HEK293 (cell line): ENCODE results near the gene CRYBA1.

Experiments used
- CTCF ChIA-PET: fragments of 350-600 bp; formaldehyde crosslinking; extraction: SDS; loops from one replicate; lab custom pipeline; 2021; ENCODE audit warnings: antibody characterized with exemption; lab: Yijun Ruan, JAX
- POLR2A ChIA-PET: fragments of 300-600 bp; formaldehyde crosslinking; extraction: SDS; loops from one replicate; lab custom pipeline; 2020; ENCODE audit warnings: antibody characterized with exemption, inconsistent platforms; lab: Yijun Ruan, JAX
- H3K27ac ChIP-seq: fragments of 200-500 bp; sonication (Bioruptor generic); 2 replicates; pipeline ENCODE4 v1.5.1; 2014; ENCODE audit warnings: low read depth, low read length, control low read depth, inconsistent platforms; ENCODE audit errors: extremely low read depth
- H3K36me3 ChIP-seq, 2 experiments: fragments of 200-500 bp in 1 of 2; sonication (Bioruptor generic) in 1 of 2; 1 replicate in 1 of 2; 2 replicates in 1 of 2; pipeline ENCODE4 v1.5.1; 2014 to 2017; ENCODE audit warnings: inconsistent platforms in 2 of 2, low read length in 2 of 2; ENCODE audit not compliant: control insufficient read depth in 2 of 2, insufficient read depth in 1 of 2
- H3K4me1 ChIP-seq: fragments of 200-500 bp; sonication (Bioruptor generic); 2 replicates; pipeline ENCODE4 v1.5.1; 2014; ENCODE audit warnings: mild to moderate bottlenecking, low read length, inconsistent platforms; ENCODE audit not compliant: control insufficient read depth, insufficient read depth
- H3K4me3 ChIP-seq: 2 replicates; pipeline ENCODE4 v1.5.1; 2011; ENCODE audit warnings: low read depth, mild to moderate bottlenecking, control low read depth, low read length, moderate library complexity
- H3K9me3 ChIP-seq: fragments of 200-500 bp; sonication (Bioruptor generic); 2 replicates; pipeline ENCODE4 v1.5.1; 2014; ENCODE audit warnings: low read depth, low read length, inconsistent platforms; ENCODE audit not compliant: control insufficient read depth, insufficient read depth
- GLIS2 ChIP-seq: fragments of 450-650 bp; formaldehyde crosslinking; IDR thresholded peaks from 2 replicates; pipeline ENCODE4 v1.5.1; 2016; ENCODE audit warnings: missing biosample characterization, missing genetic modification characterization
- MZF1 ChIP-seq: fragments of 450-650 bp; formaldehyde crosslinking; IDR thresholded peaks from 2 replicates; pipeline ENCODE4 v1.5.1; 2017; ENCODE audit warnings: missing biosample characterization, missing genetic modification characterization, borderline replicate concordance
- PRDM1 ChIP-seq: fragments of 450-650 bp; formaldehyde crosslinking; IDR thresholded peaks from 2 replicates; pipeline ENCODE4; 2016; ENCODE audit warnings: missing biosample characterization, missing genetic modification characterization
- PRDM2 ChIP-seq: fragments of 450-650 bp; formaldehyde crosslinking; IDR thresholded peaks from 2 replicates; pipeline ENCODE4 v1.5.1; 2016; ENCODE audit warnings: missing biosample characterization, missing genetic modification characterization, borderline replicate concordance
- REPIN1 ChIP-seq: fragments of 450-650 bp; formaldehyde crosslinking; IDR thresholded peaks from 2 replicates; pipeline ENCODE4 v1.5.1; 2017; ENCODE audit warnings: missing biosample characterization, missing genetic modification characterization, low read depth
- ZEB2 ChIP-seq: fragments of 450-650 bp; formaldehyde crosslinking; IDR thresholded peaks from 2 replicates; pipeline ENCODE4 v1.5.1; 2016; ENCODE audit warnings: missing biosample characterization, missing genetic modification characterization
- ZFP69B ChIP-seq: fragments of 450-650 bp; formaldehyde crosslinking; IDR thresholded peaks from 2 replicates; pipeline ENCODE4 v1.5.1; 2016; ENCODE audit warnings: missing biosample characterization, missing genetic modification characterization
- ZNF148 ChIP-seq: fragments of 450-650 bp; formaldehyde crosslinking; IDR thresholded peaks from 2 replicates; pipeline ENCODE4 v1.5.0; 2017; ENCODE audit warnings: missing biosample characterization, missing genetic modification characterization, borderline replicate concordance
- ZNF169 ChIP-seq: fragments of 450-650 bp; formaldehyde crosslinking; IDR thresholded peaks from 2 replicates; pipeline ENCODE4 v1.5.1; 2016; ENCODE audit warnings: missing biosample characterization, missing genetic modification characterization
- ZNF248 ChIP-seq: fragments of 450-650 bp; formaldehyde crosslinking; IDR thresholded peaks from 2 replicates; pipeline ENCODE4 v1.5.1; 2017; ENCODE audit warnings: missing biosample characterization, missing genetic modification characterization
- ZNF335 ChIP-seq: fragments of 450-650 bp; formaldehyde crosslinking; conservative IDR thresholded peaks from 2 replicates; pipeline ENCODE4 v1.5.1; 2016; ENCODE audit warnings: missing biosample characterization, missing genetic modification characterization
- ZNF433 ChIP-seq: fragments of 450-650 bp; formaldehyde crosslinking; IDR thresholded peaks from 2 replicates; pipeline ENCODE4 v1.5.1; 2016; ENCODE audit warnings: missing biosample characterization, missing genetic modification characterization, low read depth
- ZNF544 ChIP-seq: fragments of 450-650 bp; formaldehyde crosslinking; IDR thresholded peaks from 2 replicates; pipeline ENCODE4 v1.5.0; 2017; ENCODE audit warnings: missing biosample characterization, missing genetic modification characterization
- ZNF600 ChIP-seq: fragments of 450-650 bp; formaldehyde crosslinking; IDR thresholded peaks from 2 replicates; pipeline ENCODE4 v1.5.1; 2016; ENCODE audit warnings: missing biosample characterization, missing genetic modification characterization
- ZNF610 ChIP-seq: fragments of 450-650 bp; formaldehyde crosslinking; IDR thresholded peaks from 2 replicates; pipeline ENCODE4 v1.5.1; 2016; ENCODE audit warnings: missing biosample characterization, missing genetic modification characterization, borderline replicate concordance
- TF ChIP-seq, protein P1 (sequence below): fragments of 450-650 bp; formaldehyde crosslinking; IDR thresholded peaks from 2 replicates; pipeline ENCODE4 v1.5.1; 2016; ENCODE audit warnings: missing biosample characterization, missing genetic modification characterization
- TF ChIP-seq, protein P2 (sequence below): fragments of 450-650 bp; IDR thresholded peaks from 2 replicates; pipeline ENCODE4 v1.5.1; 2018; ENCODE audit warnings: missing biosample characterization, missing genetic modification characterization

CRYBA1 gene

DNA sequence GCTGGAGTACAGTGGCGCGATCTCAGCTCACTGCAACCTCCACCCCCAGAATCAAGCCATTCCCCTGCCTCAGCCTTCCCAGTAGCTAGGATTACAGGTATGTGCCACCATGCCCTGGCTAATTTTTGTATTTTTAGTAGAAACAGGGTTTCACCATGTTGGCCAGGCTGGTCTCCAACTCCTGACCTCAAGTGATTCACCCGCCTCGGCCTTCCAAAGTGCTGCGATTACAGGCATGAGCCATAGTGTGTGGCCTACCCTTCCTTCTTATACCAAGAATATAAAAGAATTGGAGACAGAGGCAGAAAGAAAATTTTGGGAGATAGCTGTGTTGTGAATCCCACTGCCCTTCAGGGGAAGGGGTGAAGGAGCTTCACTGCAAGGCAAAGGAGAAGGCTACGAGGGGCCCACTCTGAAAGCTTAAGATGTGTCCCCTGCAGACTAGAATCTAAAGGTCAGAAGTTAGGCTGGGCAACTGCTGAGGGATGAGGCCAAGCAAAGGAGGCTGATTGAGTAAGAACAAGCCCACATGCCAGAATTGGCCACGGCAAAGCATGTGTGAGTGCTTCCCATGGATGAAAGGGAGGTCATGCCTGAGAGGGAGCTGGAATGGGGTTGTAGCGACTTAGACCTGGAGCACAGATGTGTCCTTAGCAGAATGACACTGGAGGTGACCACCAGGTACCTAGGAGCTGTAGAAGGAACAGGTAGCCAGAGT is 8.4 kb upstream of the CRYBA1 start (continued):
- TF ChIP-seq ZNF148 (tag by site-specific recombination) (no peak), ZFP69B (tag by site-specific recombination) (no peak)

DNA sequence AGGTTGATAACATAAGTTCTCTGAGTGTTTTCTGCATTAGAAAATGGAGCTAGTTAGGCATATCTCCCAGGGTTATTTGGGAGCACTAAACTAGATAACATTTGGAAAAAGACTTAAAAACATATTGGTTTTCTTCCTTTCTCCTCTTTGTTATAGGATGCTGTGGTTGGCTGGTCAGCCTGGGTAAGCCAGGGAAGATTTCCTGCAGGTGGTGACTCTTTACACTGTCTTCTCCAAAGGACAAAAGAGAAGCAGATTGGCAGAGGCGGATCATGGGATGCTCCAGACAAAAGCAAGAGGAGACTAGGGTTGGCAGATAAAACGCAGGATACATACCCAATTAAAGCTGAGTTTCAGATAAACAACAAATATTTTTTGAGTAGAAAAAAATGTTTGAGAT is 6.2 kb upstream of the CRYBA1 start:
- no peaks in the 10 kb centered on the region for H3K9me3 ChIP-seq
- no peaks in the 10 kb centered on the region for H3K36me3 ChIP-seq
- TF ChIP-seq PRDM1 (tag by site-specific recombination) (no peak), ZNF544 (tag by site-specific recombination) (no peak), MZF1 (tag by site-specific recombination) (no peak), ZNF169 (tag by site-specific recombination) (no peak)
- H3K4me1 ChIP-seq, result no peaks in the 10 kb centered on the region
- no peak overlapping the region for H3K27ac ChIP-seq
- H3K4me3 ChIP-seq, result no peak overlapping the region
- ChIA-PET CTCF (interaction anchor here (1.0 to 2.7 kb wide), 9 partner anchors 9 to 352 kb away, joined by 3 to 12 read pairs (median 5); partner anchors contain the start of gene MYO18A), POLR2A (interaction anchor here (1.8 kb wide), 1 partner anchor 54 kb away, joined by 6 read pairs; the partner anchor contains the start of gene NUFIP2)

DNA sequence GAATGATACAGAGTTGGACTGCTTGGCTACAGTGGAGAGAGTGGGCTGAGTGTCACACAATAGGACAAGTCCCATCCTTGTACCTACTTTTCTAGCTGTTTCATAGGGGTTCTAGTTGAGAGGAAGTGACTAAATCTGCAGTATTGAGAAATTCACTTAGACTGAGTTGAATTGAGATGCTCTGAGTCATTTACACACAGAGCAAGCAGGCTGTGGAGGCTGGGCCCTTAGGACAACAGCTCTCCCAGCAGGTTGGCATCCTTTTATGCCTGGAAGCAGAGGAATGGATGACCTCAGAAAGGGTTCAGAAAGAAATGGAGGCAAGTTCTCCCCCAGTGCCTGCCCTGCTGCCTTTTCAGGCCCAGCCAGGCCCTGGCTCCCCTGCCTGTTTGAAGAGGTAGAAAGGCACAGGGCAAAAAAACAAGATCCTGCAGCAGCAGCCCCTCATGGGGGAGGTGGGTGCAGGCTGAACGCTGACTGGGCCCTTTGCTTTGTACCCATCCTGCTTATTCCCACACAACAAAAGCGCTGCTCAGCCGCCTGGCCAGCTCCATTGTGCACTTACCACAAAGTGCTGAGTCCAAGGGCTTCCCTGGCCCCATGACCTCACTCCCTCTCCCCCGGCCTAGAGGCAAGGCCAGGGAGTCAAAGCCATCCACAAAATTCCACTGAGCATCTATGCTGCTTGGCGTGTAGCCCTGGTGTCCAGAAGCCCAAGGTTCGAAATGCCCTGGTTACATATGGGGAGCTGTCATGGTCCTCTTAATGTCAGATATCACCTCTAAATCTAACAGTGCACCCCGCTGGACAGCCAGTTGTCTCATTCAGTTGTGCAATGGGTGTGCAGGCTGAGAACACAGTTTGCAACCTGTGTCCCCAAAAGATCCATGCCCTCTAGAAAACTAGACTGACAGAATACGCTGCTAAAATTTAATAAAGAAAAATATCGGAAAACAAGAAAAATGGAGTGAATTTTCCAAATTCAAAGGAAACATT is 5.4 kb upstream of the CRYBA1 start:
- Histone ChIP-seq H3K9me3 (no peaks in the 10 kb centered on the region), H3K4me3 (no peak overlapping the region), H3K27ac (peak overlapping the region; percentile 22; the same call in 1 of the 2 replicates), H3K4me1 (no peaks in the 10 kb centered on the region), H3K36me3 (no peaks in the 10 kb centered on the region)
- POLR2A ChIA-PET, result interaction anchor here (0.7 to 1.8 kb wide), 3 partner anchors 10 to 53 kb away, joined by 3 to 6 read pairs (median 3); partner anchors contain the start of gene NUFIP2
- CTCF ChIA-PET, result interaction anchor here (1.0 to 2.7 kb wide), 10 partner anchors 9 to 351 kb away, joined by 3 to 12 read pairs (median 5); partner anchors contain the start of gene MYO18A
- TF ChIP-seq PRDM2 (tag by site-specific recombination) (no peak), ZNF433 (no peak), ZFP69B (tag by site-specific recombination) (no peak), ZNF335 (tag by site-specific recombination) (peak; percentile 63), ZEB2 (tag by site-specific recombination) (peak; percentile 42; the same call in 1 of the 2 replicates), REPIN1 (no peak), ZNF610 (tag by site-specific recombination) (no peak), ZNF600 (peak; percentile 66; the same call in 1 of the 2 replicates), ZNF248 (tag by site-specific recombination) (no peak), GLIS2 (tag by site-specific recombination) (no peak)
- TF ChIP-seq, protein P1, sequence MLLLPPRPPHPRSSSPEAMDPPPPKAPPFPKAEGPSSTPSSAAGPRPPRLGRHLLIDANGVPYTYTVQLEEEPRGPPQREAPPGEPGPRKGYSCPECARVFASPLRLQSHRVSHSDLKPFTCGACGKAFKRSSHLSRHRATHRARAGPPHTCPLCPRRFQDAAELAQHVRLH, result no peak
- TF ChIP-seq, protein P2, sequence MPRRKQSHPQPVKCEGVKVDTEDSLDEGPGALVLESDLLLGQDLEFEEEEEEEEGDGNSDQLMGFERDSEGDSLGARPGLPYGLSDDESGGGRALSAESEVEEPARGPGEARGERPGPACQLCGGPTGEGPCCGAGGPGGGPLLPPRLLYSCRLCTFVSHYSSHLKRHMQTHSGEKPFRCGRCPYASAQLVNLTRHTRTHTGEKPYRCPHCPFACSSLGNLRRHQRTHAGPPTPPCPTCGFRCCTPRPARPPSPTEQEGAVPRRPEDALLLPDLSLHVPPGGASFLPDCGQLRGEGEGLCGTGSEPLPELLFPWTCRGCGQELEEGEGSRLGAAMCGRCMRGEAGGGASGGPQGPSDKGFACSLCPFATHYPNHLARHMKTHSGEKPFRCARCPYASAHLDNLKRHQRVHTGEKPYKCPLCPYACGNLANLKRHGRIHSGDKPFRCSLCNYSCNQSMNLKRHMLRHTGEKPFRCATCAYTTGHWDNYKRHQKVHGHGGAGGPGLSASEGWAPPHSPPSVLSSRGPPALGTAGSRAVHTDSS, result no peak
